DMS 273 treated with DMSO at 0.1 percent for 48 hours (cell line): Measurements from ENCODE around the gene ARMC3.
"Not testable (repeated sequence)": the region's sequence is repeated elsewhere in the genome, so short reads cannot be mapped to it uniquely, and the experiment has no call there.

Experiments used
- DNase-seq: peaks from one replicate; lab custom pipeline; 2025; lab: John Stamatoyannopoulos, UW

ARMC3 gene

GRCh38 chr10:22927166-22927565 lies 687 bp upstream of the ARMC3 start:
- DNase-seq = no peak

- not testable (repeated sequence) for DNase-seq
Observed at GRCh38 chr10:22929053-22929452, 1.2 kb downstream of the ARMC3 start.

GRCh38 chr10:22931948-22932347 lies 4.1 kb downstream of the ARMC3 start:
- DNase-seq = no peak

GRCh38 chr10:22932626-22933370 lies 4.9 kb downstream of the ARMC3 start:
- DNase-seq = no peak

GRCh38 chr10:22934726-22935125 lies 6.9 kb downstream of the ARMC3 start:
- no peak for DNase-seq

GRCh38 chr10:22942437-22942836 lies 14.6 kb downstream of the ARMC3 start:
- no peak for DNase-seq

GRCh38 chr10:22945934-22946673 lies 18.3 kb downstream of the ARMC3 start:
- no peak for DNase-seq

GRCh38 chr10:22954970-22955369 lies 27.1 kb downstream of the ARMC3 start:
- no peak for DNase-seq

- no peak for DNase-seq
Observed at GRCh38 chr10:22958338-22958737, 30.5 kb downstream of the ARMC3 start.

- DNase-seq = no peak
Observed at GRCh38 chr10:22959292-22959691, 31.4 kb downstream of the ARMC3 start.

- DNase-seq = no peak
Observed at GRCh38 chr10:22959950-22960349, 32.1 kb downstream of the ARMC3 start.

- DNase-seq = no peak
Observed at GRCh38 chr10:22962817-22963216, 35.0 kb downstream of the ARMC3 start.

- no peak for DNase-seq
Observed at GRCh38 chr10:22969704-22970103, 41.9 kb downstream of the ARMC3 start.

- no peak for DNase-seq
Observed at GRCh38 chr10:22976534-22976933, 48.7 kb downstream of the ARMC3 start.

GRCh38 chr10:22977751-22978150 lies 49.9 kb downstream of the ARMC3 start:
- DNase-seq = no peak

- DNase-seq = no peak
Observed at GRCh38 chr10:22978287-22978686, 50.4 kb downstream of the ARMC3 start.

- DNase-seq = no peak
Observed at GRCh38 chr10:22978918-22979317, 51.1 kb downstream of the ARMC3 start.

GRCh38 chr10:22980822-22981221 lies 53.0 kb downstream of the ARMC3 start:
- DNase-seq = no peak

GRCh38 chr10:22984066-22984465 lies 56.2 kb downstream of the ARMC3 start:
- no peak for DNase-seq

- DNase-seq = no peak
Observed at GRCh38 chr10:22986771-22987542, 59.1 kb downstream of the ARMC3 start.

- no peak for DNase-seq
Observed at GRCh38 chr10:22988581-22989360, 60.9 kb downstream of the ARMC3 start.

- no peak for DNase-seq
Observed at GRCh38 chr10:22990443-22990842, 62.6 kb downstream of the ARMC3 start.
